A204.1 (cell line): Measurements from ENCODE around the gene JAKMIP2.

Experiments
- FAIRE-seq: peaks from 2 replicates; lab custom pipeline; 2012; peaks lifted over from hg19 to GRCh38; lab: Jason Lieb, UNC

Gene JAKMIP2

GRCh38 chr5:147788023-147788422, 5.5 kb upstream of the JAKMIP2 start:
- FAIRE-seq, result no peak

DNA sequence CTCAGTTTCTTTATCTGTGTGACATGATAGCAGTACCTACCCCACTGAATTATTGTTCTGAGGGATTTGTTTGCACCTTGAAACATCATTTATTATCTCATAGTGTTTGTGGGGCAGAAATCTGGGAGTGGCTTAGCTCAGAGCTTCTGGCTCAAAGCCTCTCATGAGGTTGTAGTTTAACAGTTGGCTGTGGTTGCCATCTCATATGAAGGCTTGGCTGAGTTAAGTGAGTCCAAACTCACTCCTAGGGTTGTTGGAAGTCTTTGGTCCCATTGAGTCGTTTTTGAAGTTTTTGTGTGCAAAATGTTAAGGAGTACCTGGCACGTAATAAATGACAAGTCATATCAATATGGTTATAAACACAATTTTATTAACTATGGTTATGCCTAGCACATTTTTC, 3.6 kb upstream of the JAKMIP2 start:
- no peak for FAIRE-seq

DNA sequence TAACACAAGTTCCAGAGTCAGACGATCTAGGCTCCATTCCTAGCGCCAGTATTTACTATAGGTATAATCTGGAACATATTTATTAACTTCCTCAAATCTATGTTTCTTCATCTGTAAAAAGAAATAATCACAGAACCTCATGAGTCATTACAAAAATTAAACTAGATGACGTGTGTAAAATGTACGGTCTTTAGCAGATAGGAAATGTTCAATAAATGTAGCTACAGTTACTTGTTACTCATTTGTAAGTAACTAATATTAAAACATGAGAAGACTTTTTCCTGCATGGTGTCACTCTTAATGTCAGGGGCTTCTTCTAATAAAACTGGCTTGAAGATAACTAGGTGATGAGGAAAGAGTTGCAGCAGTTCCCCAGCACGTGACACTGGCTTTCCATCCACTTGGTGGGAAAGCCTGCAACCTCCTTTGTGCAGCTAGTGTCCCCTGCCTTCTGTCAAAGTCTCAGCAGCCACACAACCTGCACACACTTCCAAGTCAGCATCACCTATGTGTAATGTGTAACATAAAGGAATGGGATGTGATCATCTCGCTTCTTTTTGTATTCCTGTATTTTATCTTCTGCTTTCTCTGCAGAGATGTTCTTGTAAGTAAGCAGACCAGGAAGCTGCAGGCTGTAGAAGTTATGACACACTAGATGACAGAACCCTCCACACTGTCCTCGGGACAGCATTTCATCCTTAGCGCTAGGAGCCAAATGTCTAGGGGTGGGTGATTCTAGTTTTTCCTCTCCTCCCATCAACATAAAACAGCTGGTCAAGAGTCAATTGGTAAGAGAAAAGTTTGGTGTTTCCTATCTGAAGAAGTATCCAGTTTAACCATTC, 1.8 kb upstream of the JAKMIP2 start:
- no peak for FAIRE-seq

GRCh38 chr5:147780924-147781573, 1.5 kb downstream of the JAKMIP2 start:
- FAIRE-seq, result no peak

DNA sequence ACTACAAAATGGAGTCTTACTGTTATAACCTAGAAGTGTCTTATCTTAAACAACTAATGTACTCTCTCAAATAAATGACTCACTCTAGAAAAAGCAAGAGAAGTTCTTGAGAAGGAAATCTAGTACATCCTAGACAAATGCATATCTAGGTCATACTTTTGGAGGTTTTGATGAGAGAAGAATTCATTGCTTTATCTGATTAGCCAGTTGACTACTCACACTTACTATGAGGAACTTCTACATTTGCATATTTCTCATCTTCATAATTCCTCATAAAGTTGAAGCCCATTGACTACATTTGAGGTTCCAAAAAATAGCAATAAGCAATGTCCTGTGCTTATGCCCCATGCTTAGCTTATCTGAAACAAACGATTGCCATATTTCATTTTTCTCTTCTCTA, 2.8 kb downstream of the JAKMIP2 start:
- FAIRE-seq, result no peak

- no peak for FAIRE-seq
These were observed 5.5 kb downstream of the JAKMIP2 start for GRCh38 chr5:147776989-147777388.

DNA sequence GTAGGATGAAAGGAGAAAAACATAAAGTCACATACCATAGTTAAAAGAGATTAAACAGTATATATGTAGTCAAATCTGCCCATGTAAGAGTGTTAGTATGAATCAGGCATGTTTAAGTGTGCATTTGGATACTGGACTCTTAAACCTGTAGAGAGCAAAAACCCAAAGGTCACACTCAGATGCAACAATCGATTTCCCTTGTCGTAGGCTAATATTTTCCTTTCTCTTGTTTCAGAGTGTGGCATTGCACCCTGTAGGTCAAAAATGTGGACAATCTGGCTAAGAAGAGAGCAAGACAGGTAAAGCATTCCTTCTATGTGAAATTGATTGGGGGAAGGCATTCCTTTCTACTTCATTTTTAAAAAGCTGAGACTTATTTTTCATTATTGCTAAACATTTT, 8.9 kb downstream of the JAKMIP2 start:
- FAIRE-seq, result no peak

- FAIRE-seq, result no peak
These were observed 9.4 kb downstream of the JAKMIP2 start for GRCh38 chr5:147773139-147773538.

- no peak for FAIRE-seq
These were observed 15.5 kb downstream of the JAKMIP2 start for GRCh38 chr5:147767048-147767447.

GRCh38 chr5:147763791-147764525, 18.6 kb downstream of the JAKMIP2 start:
- no peak for FAIRE-seq

- no peak for FAIRE-seq
These were observed 22.2 kb downstream of the JAKMIP2 start for GRCh38 chr5:147760086-147760875.

DNA sequence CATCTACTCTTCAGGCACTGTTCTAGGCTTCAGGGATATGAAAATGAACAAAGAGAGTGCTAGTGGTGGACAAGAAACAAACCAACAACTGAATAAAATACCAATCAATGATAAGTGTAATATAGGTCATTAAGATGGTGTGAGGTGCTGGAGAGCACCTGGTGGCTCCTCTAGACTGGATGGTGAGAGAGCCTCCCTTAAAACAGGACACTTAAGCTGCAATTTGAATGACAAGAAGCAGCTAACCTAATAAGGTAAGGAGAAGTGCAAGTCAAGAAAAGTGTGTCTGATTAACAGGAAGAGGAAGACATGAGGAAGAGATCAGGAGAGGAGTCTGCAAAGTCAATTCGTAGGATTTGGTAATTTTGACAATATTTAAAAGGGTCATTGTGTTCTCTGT, 23.1 kb downstream of the JAKMIP2 start:
- FAIRE-seq, result no peak

DNA sequence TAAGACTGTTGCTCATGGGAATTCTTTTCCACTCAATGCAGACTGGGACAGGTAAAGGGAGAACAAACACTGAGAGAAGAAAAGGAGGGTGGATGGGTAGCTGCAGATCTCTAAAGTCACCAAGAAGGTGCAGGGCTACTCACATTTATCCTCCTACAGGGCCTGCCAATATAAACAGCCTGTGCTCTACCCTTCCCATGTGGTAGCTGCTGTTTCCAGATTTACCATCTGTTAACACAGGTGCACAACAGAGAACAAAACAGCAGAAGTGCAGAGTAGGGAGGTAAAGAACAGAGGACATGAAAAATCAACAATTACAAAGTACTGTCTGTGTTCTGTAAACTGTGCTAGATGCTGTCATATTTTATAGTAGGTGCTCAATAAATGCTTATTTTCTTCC, 26.0 kb downstream of the JAKMIP2 start:
- FAIRE-seq, result no peak

- FAIRE-seq, result no peak
These were observed 28.0 kb downstream of the JAKMIP2 start for GRCh38 chr5:147754372-147755122.

GRCh38 chr5:147753765-147754164, 28.8 kb downstream of the JAKMIP2 start:
- no peak for FAIRE-seq

GRCh38 chr5:147752666-147753290, 29.8 kb downstream of the JAKMIP2 start:
- no peak for FAIRE-seq

- no peak for FAIRE-seq
These were observed 30.5 kb downstream of the JAKMIP2 start for GRCh38 chr5:147752033-147752432.

DNA sequence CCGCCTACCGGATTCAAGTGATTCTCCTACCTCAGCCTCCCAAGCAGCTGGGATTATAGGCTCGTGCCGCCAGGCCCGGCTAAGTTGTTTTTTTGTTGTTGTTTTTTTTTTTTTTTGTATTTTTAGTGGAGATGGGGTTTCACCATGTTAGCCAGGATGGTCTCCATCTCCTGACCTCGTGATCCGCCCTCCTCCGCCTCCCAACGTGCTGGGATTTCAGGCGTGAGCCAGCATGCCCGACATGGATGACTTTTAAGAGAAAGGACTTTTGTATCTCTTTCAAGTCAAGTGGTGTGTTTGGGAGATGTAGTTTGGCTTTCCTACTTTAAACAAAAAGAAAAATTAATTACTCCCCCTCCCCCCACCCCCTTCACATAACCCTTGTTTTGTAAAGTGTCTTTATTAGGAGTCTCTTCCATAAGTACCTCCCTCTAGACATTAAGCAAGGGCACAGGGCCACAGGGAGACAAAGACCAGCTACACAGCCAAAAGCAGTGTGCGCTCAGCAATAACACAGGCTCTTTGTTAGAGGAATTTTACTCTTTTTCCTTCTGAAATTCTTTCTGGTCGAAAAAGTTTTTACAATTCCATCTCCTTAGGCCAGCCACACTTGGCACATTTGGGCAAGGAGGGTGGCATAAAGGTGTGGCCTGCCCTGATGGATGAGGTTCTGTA, 31.2 kb downstream of the JAKMIP2 start:
- FAIRE-seq, result no peak

- FAIRE-seq, result no peak
These were observed 32.5 kb downstream of the JAKMIP2 start for GRCh38 chr5:147750065-147750464.

GRCh38 chr5:147748590-147748989, 33.9 kb downstream of the JAKMIP2 start:
- no peak for FAIRE-seq

- no peak for FAIRE-seq
These were observed 35.5 kb downstream of the JAKMIP2 start for GRCh38 chr5:147746986-147747385.
